ENCODE results near the gene AGO1.
"Not testable (repeated sequence)": the region's sequence is repeated elsewhere in the genome, so short reads cannot be mapped to it uniquely, and the experiment has no call there.

The AGO1 gene

DNA sequence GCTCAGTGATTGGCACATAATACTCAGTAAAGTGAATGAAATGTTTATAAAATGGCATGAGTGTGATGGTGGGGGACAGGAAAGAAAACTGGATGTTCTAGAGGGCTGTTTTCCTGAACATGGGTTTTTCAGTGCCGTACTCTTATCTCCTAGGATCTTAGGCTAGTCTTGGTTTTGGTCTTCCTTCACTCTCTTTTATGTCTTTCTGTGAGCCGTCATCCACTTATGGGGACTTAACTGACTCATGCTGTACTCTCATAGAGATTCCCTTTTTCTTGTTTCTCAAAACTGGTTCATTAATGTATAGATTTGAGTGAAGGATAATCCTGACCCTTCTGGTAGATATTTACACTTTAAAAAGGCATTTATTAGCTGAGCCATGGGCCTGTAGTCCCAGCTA is 64.5 kb downstream of the AGO1 start:
- H3K4me1 ChIP-seq (ENCODE audit: insufficient read depth, low read length) = no peaks in the 10 kb centered on the region
- no peak overlapping the region for H3K9ac ChIP-seq (ENCODE audit: low read depth, low read length)
- H3K9me3 ChIP-seq (ENCODE audit: insufficient read depth, low read length, severe bottlenecking) = no peaks in the 10 kb centered on the region
- H4K20me1 ChIP-seq (ENCODE audit: insufficient read depth, low read length) = no peaks in the 10 kb centered on the region; the same call in 1 of the 2 replicates
- H2AFZ ChIP-seq (ENCODE audit: low read depth, low read length) = no peak overlapping the region
- H3K4me2 ChIP-seq (ENCODE audit: insufficient read depth, low read length) = no peak overlapping the region
- peaks cover 48% of the 10 kb centered on the region for H3K79me2 ChIP-seq (ENCODE audit: insufficient read depth, low read length)
- H3K36me3 ChIP-seq (ENCODE audit: insufficient read depth, low read length) = peaks cover 13% of the 10 kb centered on the region
- no peak for ATAC-seq (ENCODE audit: insufficient read depth, low read depth)
- no peak overlapping the region for H3K27ac ChIP-seq (ENCODE audit: low read length)
- H3K4me3 ChIP-seq (ENCODE audit: low read depth in 1 of 2, low read length in 2 of 2) = no peak overlapping the region
- no peak for DNase-seq
- H3K27me3 ChIP-seq (ENCODE audit: insufficient read depth, low read length, poor library complexity) = no peaks in the 10 kb centered on the region
- no peak for TF ChIP-seq EZH2 (IDR thresholded peaks at IDR 0.05; ENCODE audit: borderline replicate concordance, low read depth, low read length, severe bottlenecking)
- TF ChIP-seq, protein P1, sequence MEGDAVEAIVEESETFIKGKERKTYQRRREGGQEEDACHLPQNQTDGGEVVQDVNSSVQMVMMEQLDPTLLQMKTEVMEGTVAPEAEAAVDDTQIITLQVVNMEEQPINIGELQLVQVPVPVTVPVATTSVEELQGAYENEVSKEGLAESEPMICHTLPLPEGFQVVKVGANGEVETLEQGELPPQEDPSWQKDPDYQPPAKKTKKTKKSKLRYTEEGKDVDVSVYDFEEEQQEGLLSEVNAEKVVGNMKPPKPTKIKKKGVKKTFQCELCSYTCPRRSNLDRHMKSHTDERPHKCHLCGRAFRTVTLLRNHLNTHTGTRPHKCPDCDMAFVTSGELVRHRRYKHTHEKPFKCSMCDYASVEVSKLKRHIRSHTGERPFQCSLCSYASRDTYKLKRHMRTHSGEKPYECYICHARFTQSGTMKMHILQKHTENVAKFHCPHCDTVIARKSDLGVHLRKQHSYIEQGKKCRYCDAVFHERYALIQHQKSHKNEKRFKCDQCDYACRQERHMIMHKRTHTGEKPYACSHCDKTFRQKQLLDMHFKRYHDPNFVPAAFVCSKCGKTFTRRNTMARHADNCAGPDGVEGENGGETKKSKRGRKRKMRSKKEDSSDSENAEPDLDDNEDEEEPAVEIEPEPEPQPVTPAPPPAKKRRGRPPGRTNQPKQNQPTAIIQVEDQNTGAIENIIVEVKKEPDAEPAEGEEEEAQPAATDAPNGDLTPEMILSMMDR (IDR thresholded peaks at IDR 0.05; ENCODE audit: borderline replicate concordance, extremely low read depth, low read length, poor library complexity, severe bottlenecking) = no peak

DNA sequence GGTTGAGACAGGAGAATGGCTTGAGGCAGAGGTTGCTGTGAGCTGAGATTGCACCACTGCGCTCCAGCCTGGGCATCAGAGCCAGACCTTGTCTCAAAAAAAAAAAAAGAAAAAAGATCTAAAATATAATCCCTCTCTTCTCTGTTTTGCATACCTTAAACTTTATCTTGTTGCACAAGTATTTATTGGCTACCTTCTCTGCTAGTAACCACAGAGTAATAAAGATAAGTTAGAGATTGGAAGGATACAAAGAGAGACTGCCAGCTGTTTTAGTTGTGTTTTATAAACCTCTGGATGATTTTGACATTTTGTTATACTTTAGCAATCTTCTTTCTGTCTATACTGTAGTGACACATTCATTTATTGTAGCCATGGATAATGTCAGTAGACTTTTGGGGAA is 75.5 kb downstream of the AGO1 start:
- Histone ChIP-seq H3K4me1 (ENCODE audit: insufficient read depth, low read length) (no peaks in the 10 kb centered on the region), H3K36me3 (ENCODE audit: insufficient read depth, low read length) (no peaks in the 10 kb centered on the region), H3K79me2 (ENCODE audit: insufficient read depth, low read length) (peaks cover 21% of the 10 kb centered on the region), H3K27me3 (ENCODE audit: insufficient read depth, low read length, poor library complexity) (no peaks in the 10 kb centered on the region), H2AFZ (ENCODE audit: low read depth, low read length) (no peak overlapping the region), H3K27ac (ENCODE audit: low read length) (no peak overlapping the region), H3K9ac (ENCODE audit: low read depth, low read length) (no peak overlapping the region), H3K9me3 (ENCODE audit: insufficient read depth, low read length, severe bottlenecking) (no peaks in the 10 kb centered on the region), H3K4me2 (ENCODE audit: insufficient read depth, low read length) (no peak overlapping the region), H4K20me1 (ENCODE audit: insufficient read depth, low read length) (no peaks in the 10 kb centered on the region), H3K4me3 (ENCODE audit: low read depth in 1 of 2, low read length in 2 of 2) (no peak overlapping the region)
- no peak for ATAC-seq (ENCODE audit: insufficient read depth, low read depth)
- no peak for TF ChIP-seq EZH2 (IDR thresholded peaks at IDR 0.05; ENCODE audit: borderline replicate concordance, low read depth, low read length, severe bottlenecking)
- TF ChIP-seq, protein P1 (IDR thresholded peaks at IDR 0.05; ENCODE audit: borderline replicate concordance, extremely low read depth, low read length, poor library complexity, severe bottlenecking) = no peak
- DNase-seq = no peak

DNA sequence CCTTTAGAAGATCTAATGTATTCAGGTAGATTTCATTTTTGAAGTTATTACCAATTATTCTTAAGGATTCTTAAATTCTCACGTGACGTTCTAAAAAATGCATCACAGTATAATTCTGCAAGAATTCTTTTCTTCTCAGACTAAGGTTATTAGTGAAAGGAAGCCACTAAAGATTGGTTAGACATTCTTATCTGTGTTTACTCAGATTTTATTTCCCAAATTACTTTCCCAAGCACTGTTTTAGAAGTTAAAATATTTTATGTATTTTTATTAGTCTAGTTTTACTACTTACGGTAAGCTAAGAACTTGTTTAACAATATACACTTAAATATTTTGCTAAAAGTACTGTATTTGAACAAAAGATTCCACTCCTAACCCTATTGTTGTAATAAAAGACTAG is 76.3 kb downstream of the AGO1 start:
- H2AFZ ChIP-seq (ENCODE audit: low read depth, low read length) = no peak overlapping the region
- ATAC-seq (ENCODE audit: insufficient read depth, low read depth) (no peak), DNase-seq (no peak)
- H3K79me2 ChIP-seq (ENCODE audit: insufficient read depth, low read length) = peaks cover 22% of the 10 kb centered on the region
- no peak overlapping the region for H3K4me3 ChIP-seq (ENCODE audit: low read depth in 1 of 2, low read length in 2 of 2)
- no peaks in the 10 kb centered on the region for H3K4me1 ChIP-seq (ENCODE audit: insufficient read depth, low read length)
- TF ChIP-seq EZH2 (IDR thresholded peaks at IDR 0.05; ENCODE audit: borderline replicate concordance, low read depth, low read length, severe bottlenecking) = no peak
- no peak overlapping the region for H3K4me2 ChIP-seq (ENCODE audit: insufficient read depth, low read length)
- H3K9me3 ChIP-seq (ENCODE audit: insufficient read depth, low read length, severe bottlenecking) = no peaks in the 10 kb centered on the region
- no peak overlapping the region for H3K27ac ChIP-seq (ENCODE audit: low read length)
- H3K9ac ChIP-seq (ENCODE audit: low read depth, low read length) = no peak overlapping the region
- no peaks in the 10 kb centered on the region for H3K36me3 ChIP-seq (ENCODE audit: insufficient read depth, low read length)
- H3K27me3 ChIP-seq (ENCODE audit: insufficient read depth, low read length, poor library complexity) = no peaks in the 10 kb centered on the region
- H4K20me1 ChIP-seq (ENCODE audit: insufficient read depth, low read length) = no peaks in the 10 kb centered on the region

DNA sequence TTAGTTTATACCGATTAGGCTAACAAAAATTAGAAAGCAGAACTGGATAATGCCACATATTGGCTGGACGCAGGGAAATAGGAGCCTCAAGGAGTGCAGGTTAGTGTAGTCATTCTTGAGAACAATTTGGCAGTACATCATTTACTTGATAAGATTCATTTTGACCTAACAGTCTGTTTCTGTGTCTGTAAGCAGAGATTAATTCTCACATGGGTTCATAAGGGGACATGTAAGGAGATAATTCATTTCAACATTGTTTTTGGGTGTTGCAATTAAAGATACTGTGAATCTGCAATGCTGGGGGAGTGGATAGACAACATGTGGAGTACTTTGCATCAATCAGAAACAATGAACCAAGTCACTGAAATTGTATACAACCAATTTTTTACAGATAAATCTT is 79.9 kb downstream of the AGO1 start:
- Histone ChIP-seq H3K27ac (ENCODE audit: low read length) (no peak overlapping the region), H3K27me3 (ENCODE audit: insufficient read depth, low read length, poor library complexity) (no peaks in the 10 kb centered on the region), H3K9ac (ENCODE audit: low read depth, low read length) (no peak overlapping the region), H3K79me2 (ENCODE audit: insufficient read depth, low read length) (peaks cover 7% of the 10 kb centered on the region; the same call in 1 of the 2 replicates), H3K4me1 (ENCODE audit: insufficient read depth, low read length) (no peaks in the 10 kb centered on the region), H3K4me2 (ENCODE audit: insufficient read depth, low read length) (no peak overlapping the region), H4K20me1 (ENCODE audit: insufficient read depth, low read length) (no peaks in the 10 kb centered on the region), H3K36me3 (ENCODE audit: insufficient read depth, low read length) (peaks cover 7% of the 10 kb centered on the region), H2AFZ (ENCODE audit: low read depth, low read length) (no peak overlapping the region), H3K9me3 (ENCODE audit: insufficient read depth, low read length, severe bottlenecking) (no peaks in the 10 kb centered on the region), H3K4me3 (ENCODE audit: low read depth in 1 of 2, low read length in 2 of 2) (no peak overlapping the region)
- no peak for DNase-seq
- TF ChIP-seq, protein P1 (IDR thresholded peaks at IDR 0.05; ENCODE audit: borderline replicate concordance, extremely low read depth, low read length, poor library complexity, severe bottlenecking) = no peak
- TF ChIP-seq EZH2 (IDR thresholded peaks at IDR 0.05; ENCODE audit: borderline replicate concordance, low read depth, low read length, severe bottlenecking) = no peak
- ATAC-seq (ENCODE audit: insufficient read depth, low read depth) = no peak

DNA sequence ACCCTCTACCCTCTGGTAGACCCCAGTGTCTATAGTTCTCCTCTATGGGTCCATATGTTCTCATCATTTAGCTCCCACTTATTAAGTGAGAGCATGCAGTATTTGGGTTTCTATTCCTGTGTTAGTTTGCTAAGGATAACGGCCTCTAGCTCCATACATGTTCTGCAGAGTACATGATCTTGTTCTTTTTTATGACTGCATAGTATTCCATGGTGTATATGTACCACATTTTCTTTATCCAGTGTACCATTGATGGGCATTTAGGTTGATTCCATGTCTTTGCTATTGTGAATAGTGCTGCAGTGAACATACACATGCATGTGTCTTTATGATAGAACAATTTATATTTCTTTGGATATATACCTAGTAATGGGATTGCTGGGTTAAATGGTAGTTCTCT is 81.3 kb downstream of the AGO1 start:
- ATAC-seq (ENCODE audit: insufficient read depth, low read depth); H3K27ac ChIP-seq (ENCODE audit: low read length); H3K4me3 ChIP-seq (ENCODE audit: low read depth in 1 of 2, low read length in 2 of 2); H3K27me3 ChIP-seq (ENCODE audit: insufficient read depth, low read length, poor library complexity); H3K4me2 ChIP-seq (ENCODE audit: insufficient read depth, low read length); H2AFZ ChIP-seq (ENCODE audit: low read depth, low read length); H3K9me3 ChIP-seq (ENCODE audit: insufficient read depth, low read length, severe bottlenecking); H3K79me2 ChIP-seq (ENCODE audit: insufficient read depth, low read length); H3K4me1 ChIP-seq (ENCODE audit: insufficient read depth, low read length); H3K9ac ChIP-seq (ENCODE audit: low read depth, low read length); DNase-seq; H4K20me1 ChIP-seq (ENCODE audit: insufficient read depth, low read length): not testable (repeated sequence)
- H3K36me3 ChIP-seq (ENCODE audit: insufficient read depth, low read length) = peaks cover 15% of the 10 kb centered on the region

Data from DND-41 (cell line).